Measurements from ENCODE around the gene CATSPER2. TPM values are rescaled to one million over a fixed set of nuclear protein-coding genes. Genes with fewer than 3 reads are reported as not detected.

The CATSPER2 gene
- total and polyA plus RNA-seq, 2 of the 8 experiments (the other 6 are each of a cell fraction or from before 2014, with no cell fraction given), result 1.2 to 1.9 TPM

DNA sequence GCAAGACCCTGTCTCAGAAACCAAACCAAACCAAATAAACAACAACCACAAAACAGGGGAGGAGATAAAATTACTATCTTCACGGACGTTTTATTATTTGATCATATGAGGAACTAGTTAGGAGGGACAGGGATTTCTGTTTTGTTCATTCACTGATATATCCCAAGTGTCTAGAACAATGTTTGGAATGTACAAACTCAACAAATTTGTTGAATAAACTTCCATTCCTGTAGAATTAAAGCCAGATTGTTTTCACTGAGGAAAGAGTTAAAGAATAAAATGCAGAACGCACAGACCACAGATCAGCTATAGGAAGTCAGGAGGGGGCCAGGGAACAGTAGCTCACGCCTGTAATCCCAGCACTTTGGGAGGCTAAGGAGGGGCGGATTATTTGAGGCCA lies 23.5 kb downstream of the CATSPER2 start:
- H4K8ac ChIP-seq (ENCODE audit: extremely low read depth, insufficient read depth, low read length), result no peak overlapping the region
- no peak overlapping the region for H3K23ac ChIP-seq (ENCODE audit: insufficient read length)
- 79% methylated on average over 5 of the region's 5 CpGs; no CpG with 5 or more reads in 1 of the 2 experiments for WGBS, 2 experiments (ENCODE audit: extremely low coverage in 1 of 2, insufficient coverage in 1 of 2, insufficient read length in 1 of 2, insufficient replicate concordance in 2 of 2, low coverage in 1 of 2, low lambda C conversion rate in 2 of 2, missing lambda C conversion rate in 1 of 2)
- no peak overlapping the region for H3K4me3 ChIP-seq (ENCODE audit: extremely low read depth in 1 of 4, insufficient read depth in 2 of 4, low read depth in 3 of 4, low read length in 4 of 4)
- no peak overlapping the region for H2BK5ac ChIP-seq (ENCODE audit: low read depth, low read length)
- ChIA-PET POLR2A (ENCODE audit: partially characterized antibody) (interaction anchor here (0.7 to 0.8 kb wide), 2 partner anchors 98 to 111 kb away, joined by 3 read pairs; no protein-coding TSS in a partner anchor), CTCF (ENCODE audit: partially characterized antibody) (interaction anchor here (0.6 kb wide), 1 partner anchor 400 kb away, joined by 3 read pairs; no protein-coding TSS in a partner anchor)
- H3K4ac ChIP-seq (replicated peaks; ENCODE audit: insufficient read length, low read depth, low read length), result no peak overlapping the region
- no peaks in the 10 kb centered on the region for H3K9me3 ChIP-seq (ENCODE audit: insufficient read depth in 2 of 2, low read depth in 1 of 2, low read length in 1 of 2)
- FAIRE-seq, result no peak
- H3K14ac ChIP-seq (ENCODE audit: insufficient read length), result no peak overlapping the region
- H3K27ac ChIP-seq (ENCODE audit: low read depth, low read length), result no peak overlapping the region
- H2BK120ac ChIP-seq (replicated peaks; ENCODE audit: low read depth, low read length), result no peak overlapping the region
- H3K36me3 ChIP-seq (ENCODE audit: control insufficient read depth in 2 of 4, insufficient read depth in 4 of 4, low read length in 3 of 4), result no peaks in the 10 kb centered on the region
- H4K20me1 ChIP-seq (replicated peaks in 1 of 2; ENCODE audit: control insufficient read depth in 1 of 2, insufficient read depth in 2 of 2, low read length in 2 of 2), result no peaks in the 10 kb centered on the region
- TF ChIP-seq KDM5A (IDR thresholded peaks at IDR 0.05; ENCODE audit: low read length), result no peak
- TF ChIP-seq SP4 (IDR thresholded peaks at IDR 0.05; ENCODE audit: low read length), result no peak
- TF ChIP-seq, protein P1, sequence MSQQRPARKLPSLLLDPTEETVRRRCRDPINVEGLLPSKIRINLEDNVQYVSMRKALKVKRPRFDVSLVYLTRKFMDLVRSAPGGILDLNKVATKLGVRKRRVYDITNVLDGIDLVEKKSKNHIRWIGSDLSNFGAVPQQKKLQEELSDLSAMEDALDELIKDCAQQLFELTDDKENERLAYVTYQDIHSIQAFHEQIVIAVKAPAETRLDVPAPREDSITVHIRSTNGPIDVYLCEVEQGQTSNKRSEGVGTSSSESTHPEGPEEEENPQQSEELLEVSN (IDR thresholded peaks at IDR 0.05), result no peak
- TF ChIP-seq SUZ12 (IDR thresholded peaks at IDR 0.05; ENCODE audit: low read length), result no peak
- TF ChIP-seq, protein P2, sequence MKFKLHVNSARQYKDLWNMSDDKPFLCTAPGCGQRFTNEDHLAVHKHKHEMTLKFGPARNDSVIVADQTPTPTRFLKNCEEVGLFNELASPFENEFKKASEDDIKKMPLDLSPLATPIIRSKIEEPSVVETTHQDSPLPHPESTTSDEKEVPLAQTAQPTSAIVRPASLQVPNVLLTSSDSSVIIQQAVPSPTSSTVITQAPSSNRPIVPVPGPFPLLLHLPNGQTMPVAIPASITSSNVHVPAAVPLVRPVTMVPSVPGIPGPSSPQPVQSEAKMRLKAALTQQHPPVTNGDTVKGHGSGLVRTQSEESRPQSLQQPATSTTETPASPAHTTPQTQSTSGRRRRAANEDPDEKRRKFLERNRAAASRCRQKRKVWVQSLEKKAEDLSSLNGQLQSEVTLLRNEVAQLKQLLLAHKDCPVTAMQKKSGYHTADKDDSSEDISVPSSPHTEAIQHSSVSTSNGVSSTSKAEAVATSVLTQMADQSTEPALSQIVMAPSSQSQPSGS (IDR thresholded peaks at IDR 0.05; ENCODE audit: low read length), result no peak
- TF ChIP-seq CREB1 (IDR thresholded peaks at IDR 0.05), result no peak
- TF ChIP-seq JUND (IDR thresholded peaks at IDR 0.05; ENCODE audit: low read length), result no peak
- no peak for TF ChIP-seq SRF (IDR thresholded peaks at IDR 0.05; ENCODE audit: low read depth, low read length)
- no peak for TF ChIP-seq POLR2AphosphoS5 (IDR thresholded peaks at IDR 0.05; ENCODE audit: low read depth, low read length)
- TF ChIP-seq POLR2A (IDR thresholded peaks at IDR 0.05; ENCODE audit: control extremely low read depth in 1 of 2, low read depth in 2 of 2, low read length in 2 of 2), result no peak
- no peak for TF ChIP-seq YY1 (IDR thresholded peaks at IDR 0.05; ENCODE audit: low read depth, low read length)
- no peaks in the 10 kb centered on the region for H3K4me1 ChIP-seq (replicated peaks in 1 of 4; ENCODE audit: control insufficient read depth in 3 of 4, insufficient read depth in 4 of 4, low read length in 3 of 4)
- H3K23me2 ChIP-seq (ENCODE audit: low read depth, low read length), result no peaks in the 10 kb centered on the region
- H2BK15ac ChIP-seq (ENCODE audit: low read length), result no peak overlapping the region
- H3K18ac ChIP-seq (ENCODE audit: extremely low read depth, low read length), result no peak overlapping the region
- no peak overlapping the region for H2BK20ac ChIP-seq (ENCODE audit: low read length)
- no peak overlapping the region for H2AK5ac ChIP-seq (ENCODE audit: low read depth, low read length)
- no peak overlapping the region for H3K4me2 ChIP-seq (ENCODE audit: insufficient read depth in 1 of 2, low read depth in 2 of 2, low read length in 2 of 2)
- no peak overlapping the region for H2BK12ac ChIP-seq (ENCODE audit: low read depth, low read length)
- no peaks in the 10 kb centered on the region for H3K79me2 ChIP-seq (ENCODE audit: control insufficient read depth in 1 of 2, insufficient read depth in 2 of 2, low read length in 2 of 2)
- H3K79me1 ChIP-seq (ENCODE audit: low read depth, low read length), result no peaks in the 10 kb centered on the region
- H3K9ac ChIP-seq (replicated peaks in 1 of 4; ENCODE audit: extremely low read depth in 1 of 4, low read depth in 3 of 4, low read length in 3 of 4), result no peak overlapping the region
- no peak overlapping the region for H4K5ac ChIP-seq (ENCODE audit: insufficient read length, low read depth, low read length)
- H2AFZ ChIP-seq (ENCODE audit: low read length), result no peak overlapping the region
- H4K91ac ChIP-seq (replicated peaks; ENCODE audit: insufficient read length, low read length), result no peak overlapping the region
- H3K27me3 ChIP-seq (replicated peaks in 1 of 4; ENCODE audit: control insufficient read depth in 3 of 4, extremely low read depth in 1 of 4, insufficient read depth in 3 of 4, low read length in 3 of 4), result no peaks in the 10 kb centered on the region
- no peak overlapping the region for H3K56ac ChIP-seq (replicated peaks; ENCODE audit: insufficient read length, low read depth, low read length)
- DNase-seq (ENCODE audit: low read depth in 1 of 2, low spot score in 2 of 2), result no peak

All from H1 (cell line).